HG03060 (cell line): ENCODE data around the gene UBASH3A.

Source experiments
- ATAC-seq: cut with Tn5 transposase; IDR thresholded peaks from one replicate; pipeline ENCODE4 v1.9.1; 2021; ENCODE audit warnings: low read depth, moderate number of reproducible peaks; ENCODE audit not compliant: unreplicated experiment

Gene UBASH3A

DNA sequence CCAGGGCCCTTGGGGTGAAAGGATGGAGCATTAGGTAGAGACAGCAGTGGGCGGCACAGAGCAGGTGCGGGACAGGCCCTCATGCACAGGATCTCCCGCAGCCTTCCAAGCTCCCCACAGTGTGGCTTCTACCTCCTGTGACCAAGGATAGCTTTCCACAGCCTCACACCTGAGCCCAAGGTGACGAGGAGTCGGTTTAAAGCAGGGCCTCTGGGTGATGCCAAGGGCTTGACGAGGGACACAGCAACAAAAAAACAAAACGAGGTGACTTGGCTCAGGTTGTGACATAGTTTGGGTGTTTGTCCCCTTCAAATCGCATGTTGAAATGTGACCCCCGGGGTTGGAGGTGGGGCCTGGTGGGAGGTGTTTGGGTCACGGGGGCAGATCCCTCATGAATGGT lies 77.0 kb downstream of the UBASH3A start:
- no peak for ATAC-seq

DNA sequence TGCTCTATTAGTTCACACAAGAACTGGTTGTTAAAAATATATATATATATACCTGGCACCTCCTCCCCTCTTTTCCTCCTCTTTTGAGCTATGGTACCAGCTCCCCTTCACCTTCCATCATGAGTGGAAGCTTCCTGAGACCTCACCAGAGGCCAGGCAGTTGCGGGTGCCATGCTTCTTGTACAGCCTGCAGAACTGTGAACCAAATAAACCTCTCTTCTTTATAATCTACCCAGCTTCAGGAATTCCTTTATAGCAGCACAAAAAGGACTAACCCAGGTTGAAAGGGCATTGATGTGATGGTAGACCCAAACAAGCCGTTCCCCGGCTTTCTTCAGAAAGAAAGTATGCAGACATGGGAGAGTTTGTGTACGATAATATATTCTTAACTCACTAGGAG lies 77.5 kb downstream of the UBASH3A start:
- no peak for ATAC-seq

DNA sequence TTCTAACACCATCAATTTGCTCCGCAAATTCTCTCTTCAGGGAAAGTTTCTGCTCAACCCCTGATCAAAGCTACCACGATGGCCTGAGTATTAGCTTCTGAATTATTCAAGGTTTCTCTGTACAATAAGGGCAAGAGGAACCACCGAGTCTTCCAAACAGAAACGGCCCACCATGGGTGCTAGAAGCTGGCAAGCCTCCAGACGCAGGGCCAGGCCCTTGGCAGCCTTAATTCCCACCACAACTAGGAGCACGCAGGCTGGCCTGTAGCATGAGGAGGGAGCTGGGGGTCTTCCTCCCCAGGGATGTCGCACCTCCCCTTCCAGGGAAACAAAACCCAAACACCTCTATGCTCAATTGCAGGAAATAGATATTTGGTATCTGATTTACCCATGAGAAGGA lies 81.3 kb downstream of the UBASH3A start:
- ATAC-seq, result no peak

DNA sequence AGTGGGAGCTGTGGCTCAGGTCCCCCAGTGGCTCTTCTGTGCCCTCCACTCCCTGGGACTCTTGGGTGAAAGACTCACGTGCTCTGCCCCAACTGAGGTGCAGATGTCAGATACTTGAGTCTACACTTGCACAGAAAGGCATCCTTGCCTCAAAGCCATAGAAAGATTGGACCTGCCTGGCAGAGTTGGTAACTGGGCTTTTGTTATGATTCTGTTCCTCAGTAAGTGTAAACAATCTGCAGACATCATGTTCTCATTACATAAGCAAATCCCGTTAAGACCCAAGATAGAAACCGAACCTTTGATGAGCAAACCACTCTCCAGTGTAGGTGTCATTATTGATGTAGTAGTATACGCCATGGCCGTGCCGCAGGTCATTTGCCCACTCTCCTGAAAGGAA lies 82.4 kb downstream of the UBASH3A start:
- no peak for ATAC-seq

DNA sequence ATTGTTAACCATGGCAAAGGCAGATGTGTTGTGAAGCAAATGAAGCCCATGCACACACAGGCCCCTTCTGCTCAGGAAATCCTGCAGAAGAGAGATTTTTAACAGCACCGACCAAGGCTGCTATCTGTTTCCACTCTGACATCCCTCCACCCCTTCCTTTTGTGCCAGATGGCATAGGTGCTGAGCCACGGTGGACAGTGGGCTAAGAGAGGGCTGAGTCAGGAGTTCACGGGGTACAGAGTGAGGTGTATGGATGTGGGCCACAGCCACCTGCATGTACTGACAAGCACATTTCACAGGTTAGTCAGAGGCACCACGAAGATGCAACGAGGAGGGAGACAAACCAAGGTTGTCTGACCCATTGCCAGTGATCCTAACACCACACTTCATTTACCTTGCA lies 82.8 kb downstream of the UBASH3A start:
- no peak for ATAC-seq

DNA sequence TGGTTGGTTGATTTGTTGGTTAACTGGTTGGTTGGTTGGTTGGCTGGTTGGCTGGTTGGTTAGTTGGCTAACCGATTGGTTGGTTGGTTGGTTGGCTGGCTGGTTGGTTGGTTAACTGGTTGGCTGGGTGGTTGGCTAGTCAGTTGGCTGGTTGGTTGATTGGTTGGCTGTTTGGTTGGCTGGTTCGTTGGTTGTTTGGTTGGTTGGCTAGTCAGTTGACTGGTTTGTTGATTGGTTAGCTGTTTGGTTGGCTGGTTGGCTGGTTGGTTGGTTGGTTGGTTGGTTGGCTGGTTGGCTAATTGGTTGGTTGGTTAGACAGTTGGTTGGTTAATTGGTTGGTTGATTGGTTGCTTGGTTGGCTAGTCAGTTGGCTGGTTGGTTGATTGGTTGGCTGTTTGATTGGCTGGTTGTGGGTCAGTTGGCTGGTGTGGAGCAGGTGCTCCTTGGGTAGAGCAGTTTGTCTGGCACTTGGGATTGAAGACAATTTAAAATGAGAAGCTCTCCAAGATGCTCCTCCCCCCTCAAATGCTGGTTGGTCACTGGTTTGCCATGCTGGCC lies 85.4 kb downstream of the UBASH3A start:
- ATAC-seq, result no peak

DNA sequence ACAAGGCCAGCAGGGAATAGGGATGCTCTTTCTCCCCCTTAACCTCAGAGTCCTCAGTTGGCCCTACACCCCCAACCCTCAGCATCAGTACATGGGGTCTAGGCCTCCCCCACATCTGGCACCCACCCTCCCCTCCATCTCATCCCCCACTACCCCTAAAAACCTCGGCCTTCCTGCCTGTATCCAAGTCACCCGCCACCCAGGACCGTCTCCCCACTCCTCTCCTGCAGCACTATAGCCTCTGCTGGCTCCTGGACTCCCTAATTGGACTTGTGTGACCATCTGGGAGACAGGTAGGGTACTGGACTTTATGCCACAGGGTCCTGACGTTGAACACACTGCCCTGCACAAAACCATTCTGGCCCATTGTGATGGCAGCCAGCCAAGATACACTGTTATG lies 86.3 kb downstream of the UBASH3A start:
- ATAC-seq, result no peak

DNA sequence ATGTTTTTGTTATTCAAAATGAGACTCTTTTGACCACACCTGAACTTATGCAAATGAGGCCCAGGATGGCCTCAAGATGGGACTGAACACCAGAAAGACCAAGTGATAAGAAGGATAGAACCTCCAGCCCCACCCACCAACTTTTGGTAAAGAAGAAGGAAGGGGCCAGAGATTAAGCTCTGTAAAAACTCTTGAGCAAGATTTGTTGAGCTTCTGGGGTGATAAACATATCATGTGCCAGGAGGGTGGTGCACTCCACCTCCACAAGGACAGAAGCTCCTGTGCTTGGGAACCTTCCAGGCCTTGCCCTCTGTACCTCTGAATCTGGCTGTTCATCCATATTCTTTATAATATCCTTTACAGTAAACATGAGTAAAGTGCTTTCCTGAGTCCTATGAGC lies 87.0 kb downstream of the UBASH3A start:
- ATAC-seq, result no peak

DNA sequence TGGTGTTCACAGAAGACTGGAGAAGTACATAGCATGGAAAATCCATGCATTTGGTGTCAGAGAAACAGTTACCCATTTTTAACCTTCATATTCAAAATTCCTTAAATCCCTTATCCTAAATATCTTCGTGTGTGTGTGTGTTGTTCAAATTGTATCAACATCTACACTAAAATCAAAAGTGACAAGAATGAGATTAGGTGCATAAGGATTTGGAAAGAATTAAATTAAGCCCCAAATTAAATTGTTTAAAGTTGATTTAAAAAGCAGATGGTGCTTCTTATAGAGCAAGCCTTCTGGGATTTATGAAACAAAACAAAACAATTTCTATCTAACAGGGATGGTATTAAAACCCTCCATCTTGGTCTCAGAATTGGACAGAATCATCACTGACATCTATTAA lies 87.6 kb downstream of the UBASH3A start:
- ATAC-seq, result no peak

DNA sequence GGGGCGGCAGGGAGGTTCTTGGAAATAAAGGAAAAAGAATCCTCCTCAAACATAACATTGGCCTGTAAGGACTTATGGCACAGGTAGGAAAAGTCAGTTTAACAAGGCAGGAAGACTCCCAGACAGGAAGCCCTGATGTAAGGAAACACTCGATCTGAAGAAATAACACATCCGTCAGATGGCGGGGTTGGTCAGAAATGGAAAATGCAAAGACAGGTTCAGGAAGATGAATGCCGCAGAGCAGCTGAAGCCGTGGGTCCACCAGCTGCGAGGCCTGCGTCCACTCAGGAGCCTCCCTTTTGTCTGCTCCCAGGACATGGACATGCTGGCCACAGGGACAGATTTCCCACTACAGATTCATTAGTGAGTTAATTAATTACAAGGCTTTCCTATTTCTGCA lies 88.5 kb downstream of the UBASH3A start:
- ATAC-seq, result no peak

DNA sequence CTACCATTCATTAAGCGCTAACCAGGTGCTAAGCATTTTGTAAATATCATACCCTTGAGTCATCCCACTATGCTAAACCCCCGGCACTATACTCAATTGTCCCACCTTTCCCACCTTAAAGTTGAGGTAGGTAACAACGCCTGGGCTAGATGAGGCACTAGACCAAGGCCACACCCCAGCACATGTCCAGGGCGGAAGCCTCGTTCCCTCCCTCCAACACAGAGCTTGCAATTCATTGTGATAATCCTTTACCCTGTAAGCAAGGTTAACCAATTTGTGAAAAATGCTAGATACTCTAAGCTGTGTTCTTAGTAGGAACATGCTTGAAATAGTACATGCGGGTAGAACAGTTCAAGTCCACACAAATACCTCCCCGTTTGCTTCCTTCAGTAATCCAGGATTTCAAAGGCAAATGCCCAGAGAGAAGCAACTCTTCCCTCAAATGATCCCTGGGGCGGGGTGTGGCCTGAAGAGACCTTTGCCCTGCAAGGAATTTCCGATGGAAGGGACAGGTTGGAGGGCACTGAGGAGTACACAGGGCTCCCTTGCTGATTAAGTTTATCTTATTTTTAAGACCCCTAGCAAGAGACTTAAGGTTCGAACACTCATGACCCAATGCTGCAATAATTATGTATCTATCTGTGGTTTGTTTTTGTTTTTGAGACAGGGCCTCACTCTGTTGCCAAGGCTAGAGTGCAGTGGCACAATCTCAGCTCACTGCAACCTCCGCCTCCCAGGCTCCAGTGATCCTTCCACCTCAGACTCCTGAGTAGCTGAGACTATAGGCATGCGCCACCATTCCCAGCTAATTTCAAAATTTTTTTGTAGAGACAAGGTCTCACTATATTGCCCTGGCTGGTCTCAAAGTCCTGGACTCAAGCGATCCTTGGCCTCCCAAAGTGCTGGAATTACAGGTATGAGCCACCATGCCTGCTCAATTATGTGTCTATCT lies 89.7 kb downstream of the UBASH3A start:
- no peak for ATAC-seq

DNA sequence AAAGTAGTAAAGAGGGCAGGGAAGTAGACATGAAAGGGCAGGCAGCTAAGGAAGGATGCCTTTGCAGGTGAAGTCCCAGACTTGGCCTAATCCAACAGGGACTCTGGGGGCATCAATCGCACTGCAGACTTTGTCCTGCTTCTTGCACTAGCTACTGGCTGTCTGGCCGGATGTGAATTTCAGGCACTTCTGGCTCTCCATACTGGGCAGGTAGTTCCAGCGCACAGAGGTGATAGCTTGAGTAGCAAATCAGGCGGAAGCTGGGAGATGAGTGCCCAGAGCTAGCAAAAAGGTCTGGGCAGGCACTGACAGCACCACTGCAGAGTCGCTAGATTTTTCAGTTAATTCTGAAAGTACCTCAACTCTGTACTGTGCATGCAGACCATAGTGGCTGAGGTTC lies 91.3 kb downstream of the UBASH3A start:
- no peak for ATAC-seq

DNA sequence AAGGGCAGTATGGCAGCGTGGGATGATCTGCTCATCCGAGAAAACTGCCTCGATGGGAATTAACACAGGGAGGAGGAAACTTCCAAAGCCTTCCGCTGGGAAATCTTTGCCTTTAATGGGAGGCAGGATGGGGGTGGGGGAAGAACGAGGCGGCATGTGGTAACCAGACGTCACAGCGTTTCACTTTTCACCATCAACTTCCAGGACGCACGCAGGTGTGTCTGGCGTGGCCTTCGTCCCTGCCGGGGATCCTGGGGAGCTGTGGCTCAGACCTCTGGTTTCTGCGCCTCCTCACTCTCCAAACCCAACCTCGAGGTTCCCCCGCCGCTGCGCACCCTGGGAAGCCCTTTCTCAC lies 92.0 kb downstream of the UBASH3A start:
- ATAC-seq, result no peak

DNA sequence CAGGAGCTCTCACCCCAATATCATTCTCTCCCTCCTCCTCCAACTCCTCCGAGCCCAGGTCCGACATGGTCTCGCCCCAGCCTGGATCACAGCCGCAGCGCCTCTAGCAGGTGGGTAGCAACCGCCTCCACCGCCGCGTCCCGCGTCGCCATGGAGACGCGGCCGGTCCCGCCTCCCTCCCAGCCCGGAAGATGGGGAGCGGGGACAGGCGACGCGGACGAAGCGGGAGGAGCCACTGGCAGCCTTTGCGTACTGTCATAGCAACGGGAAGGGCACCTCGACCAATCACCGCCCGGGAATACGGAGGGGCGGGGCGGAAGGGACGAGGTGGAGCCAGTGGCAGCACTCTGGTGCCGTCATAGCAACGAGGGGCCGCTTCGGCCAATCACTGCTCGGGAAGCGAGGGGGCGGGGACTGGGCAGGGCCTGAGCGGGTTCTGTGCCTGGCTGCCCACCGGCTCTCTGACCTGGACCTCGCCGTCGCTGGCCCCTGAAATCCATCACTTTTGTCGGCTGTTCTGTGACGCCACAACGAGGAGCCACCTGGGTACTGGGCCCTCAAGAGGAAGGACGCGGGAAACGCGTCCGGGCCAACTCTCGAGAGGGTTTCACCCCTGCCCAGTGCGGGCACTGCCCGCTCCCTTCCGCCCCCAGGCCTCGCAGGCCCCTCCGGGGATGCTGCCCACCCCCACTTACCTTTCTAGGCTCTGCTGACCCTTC lies 92.6 kb downstream of the UBASH3A start, which contains the start of gene RSPH1:
Gene RSPH1, minus strand, starts transcription at position 105 of the 719 bp plus-strand sequence. Its CDS starts 38 bp downstream, at position 67.
- peak; percentile 96 for ATAC-seq

DNA sequence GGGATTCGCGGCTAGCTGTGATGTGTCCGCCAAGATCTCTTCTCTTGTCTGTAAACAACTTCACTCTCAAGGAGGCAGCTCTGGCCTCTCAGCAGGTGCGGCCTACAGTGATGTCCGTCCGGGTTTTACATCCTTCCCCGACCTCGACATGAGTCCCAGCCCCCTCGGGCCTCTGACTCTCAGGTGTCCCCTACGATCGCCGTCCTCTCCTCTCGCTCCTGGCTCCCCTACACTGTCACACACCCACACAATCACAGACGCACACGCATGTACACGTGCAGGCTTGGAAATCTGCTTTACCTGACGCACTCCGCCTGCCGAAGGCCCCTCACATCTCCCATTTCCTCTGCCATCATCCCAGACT lies 93.1 kb downstream of the UBASH3A start:
- ATAC-seq, result no peak
